Type B pancreatic cell (in vitro differentiated cells): Measurements from ENCODE around the gene ZBTB21. TPM values are rescaled to one million over a fixed set of nuclear protein-coding genes. Genes with fewer than 3 reads are reported as not detected.
A peak's percentile ranks its signal among the peaks of the same experiment; 100 is the strongest.

Experiments
- DNase-seq: peaks from one replicate; pipeline ENCODE4 v3.0.0; 2021; ENCODE audit warnings: mixed read lengths; ENCODE audit not compliant: unreplicated experiment; ENCODE audit errors: extremely low spot score
- H3K27ac Mint-ChIP-seq: 2 replicates; pipeline ENCODE4 v1.8.0; 2021; ENCODE audit warnings: mild to moderate bottlenecking, mixed read lengths
- H3K27me3 Mint-ChIP-seq: 2 replicates; pipeline ENCODE4 v1.8.0; 2021; ENCODE audit warnings: mixed read lengths
- H3K36me3 Mint-ChIP-seq: 2 replicates; pipeline ENCODE4 v1.8.0; 2021; ENCODE audit warnings: mixed read lengths
- H3K4me1 Mint-ChIP-seq: one replicate; pipeline ENCODE4 v1.8.0; 2021; ENCODE audit warnings: mixed read lengths; ENCODE audit not compliant: unreplicated experiment
- H3K4me3 Mint-ChIP-seq: 2 replicates; pipeline ENCODE4 v1.8.0; 2021; ENCODE audit warnings: mild to moderate bottlenecking, mixed read lengths
- H3K9me3 Mint-ChIP-seq: 2 replicates; pipeline ENCODE4 v1.8.0; 2021; ENCODE audit warnings: mixed read lengths
- total RNA-seq: library from RNA; stranded (reverse); gene quantifications from 2 replicates; pipeline ENCODE4 v1.2.1, GENCODE V29; 2021; ENCODE audit warnings: low replicate concordance
- TF ChIP-seq, protein P1 (sequence below): fragments of 200-600 bp; sonication (generic); conservative IDR thresholded peaks from 2 replicates; pipeline ENCODE4 v1.5.0; 2021; ENCODE audit warnings: antibody characterized with exemption, mild to moderate bottlenecking

Gene ZBTB21
- total RNA-seq, 1 donor from 2014 or later = 19.9 TPM

- Mint-ChIP-seq H3K27me3 (peaks cover 16% of the 10 kb centered on the region), H3K4me1 (peaks cover 14% of the 10 kb centered on the region), H3K4me3 (no peak overlapping the region), H3K36me3 (no peaks in the 10 kb centered on the region), H3K9me3 (no peaks in the 10 kb centered on the region), H3K27ac (no peak overlapping the region)
- no peak for DNase-seq
- TF ChIP-seq, protein P1, sequence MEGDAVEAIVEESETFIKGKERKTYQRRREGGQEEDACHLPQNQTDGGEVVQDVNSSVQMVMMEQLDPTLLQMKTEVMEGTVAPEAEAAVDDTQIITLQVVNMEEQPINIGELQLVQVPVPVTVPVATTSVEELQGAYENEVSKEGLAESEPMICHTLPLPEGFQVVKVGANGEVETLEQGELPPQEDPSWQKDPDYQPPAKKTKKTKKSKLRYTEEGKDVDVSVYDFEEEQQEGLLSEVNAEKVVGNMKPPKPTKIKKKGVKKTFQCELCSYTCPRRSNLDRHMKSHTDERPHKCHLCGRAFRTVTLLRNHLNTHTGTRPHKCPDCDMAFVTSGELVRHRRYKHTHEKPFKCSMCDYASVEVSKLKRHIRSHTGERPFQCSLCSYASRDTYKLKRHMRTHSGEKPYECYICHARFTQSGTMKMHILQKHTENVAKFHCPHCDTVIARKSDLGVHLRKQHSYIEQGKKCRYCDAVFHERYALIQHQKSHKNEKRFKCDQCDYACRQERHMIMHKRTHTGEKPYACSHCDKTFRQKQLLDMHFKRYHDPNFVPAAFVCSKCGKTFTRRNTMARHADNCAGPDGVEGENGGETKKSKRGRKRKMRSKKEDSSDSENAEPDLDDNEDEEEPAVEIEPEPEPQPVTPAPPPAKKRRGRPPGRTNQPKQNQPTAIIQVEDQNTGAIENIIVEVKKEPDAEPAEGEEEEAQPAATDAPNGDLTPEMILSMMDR = no peak
Observed at GRCh38 chr21:42017022-42017421, 6.9 kb upstream of the ZBTB21 start.

DNA sequence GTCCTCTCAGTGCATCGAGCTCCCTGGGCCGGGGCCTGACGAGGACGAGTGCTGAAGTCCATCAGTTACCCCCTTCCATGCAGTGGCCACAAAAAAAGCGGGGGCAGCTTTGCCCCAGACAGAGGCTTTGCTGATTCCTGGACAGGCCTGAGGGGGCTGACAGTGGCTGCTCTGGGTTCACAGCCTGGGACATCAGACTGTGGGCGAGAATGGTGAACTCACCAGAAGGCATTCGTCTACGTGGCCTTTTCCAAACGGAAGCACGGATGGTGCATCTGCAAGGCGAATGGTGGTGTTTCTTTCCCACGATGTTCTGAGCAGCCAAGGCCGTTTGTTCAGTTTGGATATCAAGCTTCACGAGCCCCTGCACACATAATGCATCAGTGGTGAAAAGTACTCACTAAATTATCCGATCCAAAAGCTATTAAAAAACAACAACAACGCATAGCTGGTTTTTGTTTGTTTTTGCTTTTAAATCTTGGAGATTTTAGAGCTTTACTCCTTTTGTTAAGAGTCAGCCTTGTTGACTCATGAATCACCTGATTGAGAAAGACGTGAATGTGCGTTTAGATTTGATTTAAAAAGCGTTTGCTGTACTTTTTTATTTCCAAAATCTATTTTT, 6.3 kb upstream of the ZBTB21 start:
- Mint-ChIP-seq H3K27me3 (peaks cover 16% of the 10 kb centered on the region), H3K36me3 (no peaks in the 10 kb centered on the region), H3K9me3 (no peaks in the 10 kb centered on the region), H3K27ac (no peak overlapping the region), H3K4me1 (peaks cover 8% of the 10 kb centered on the region), H3K4me3 (no peak overlapping the region)
- no peak for DNase-seq
- TF ChIP-seq, protein P1 = no peak

- no peak for DNase-seq
- H3K27me3 Mint-ChIP-seq = peaks cover 18% of the 10 kb centered on the region
- no peaks in the 10 kb centered on the region for H3K36me3 Mint-ChIP-seq
- no peaks in the 10 kb centered on the region for H3K9me3 Mint-ChIP-seq
- TF ChIP-seq, protein P1 = no peak
- no peak overlapping the region for H3K27ac Mint-ChIP-seq
- no peaks in the 10 kb centered on the region for H3K4me1 Mint-ChIP-seq
- no peak overlapping the region for H3K4me3 Mint-ChIP-seq
Observed at GRCh38 chr21:42013931-42014330, 3.8 kb upstream of the ZBTB21 start.

GRCh38 chr21:42013376-42013775, 3.2 kb upstream of the ZBTB21 start:
- DNase-seq = no peak
- Mint-ChIP-seq H3K27me3 (peaks cover 18% of the 10 kb centered on the region), H3K4me3 (peak overlapping the region; percentile 84), H3K4me1 (no peaks in the 10 kb centered on the region), H3K36me3 (no peaks in the 10 kb centered on the region), H3K27ac (peak overlapping the region; percentile 22), H3K9me3 (no peaks in the 10 kb centered on the region)
- TF ChIP-seq, protein P1 = no peak

DNA sequence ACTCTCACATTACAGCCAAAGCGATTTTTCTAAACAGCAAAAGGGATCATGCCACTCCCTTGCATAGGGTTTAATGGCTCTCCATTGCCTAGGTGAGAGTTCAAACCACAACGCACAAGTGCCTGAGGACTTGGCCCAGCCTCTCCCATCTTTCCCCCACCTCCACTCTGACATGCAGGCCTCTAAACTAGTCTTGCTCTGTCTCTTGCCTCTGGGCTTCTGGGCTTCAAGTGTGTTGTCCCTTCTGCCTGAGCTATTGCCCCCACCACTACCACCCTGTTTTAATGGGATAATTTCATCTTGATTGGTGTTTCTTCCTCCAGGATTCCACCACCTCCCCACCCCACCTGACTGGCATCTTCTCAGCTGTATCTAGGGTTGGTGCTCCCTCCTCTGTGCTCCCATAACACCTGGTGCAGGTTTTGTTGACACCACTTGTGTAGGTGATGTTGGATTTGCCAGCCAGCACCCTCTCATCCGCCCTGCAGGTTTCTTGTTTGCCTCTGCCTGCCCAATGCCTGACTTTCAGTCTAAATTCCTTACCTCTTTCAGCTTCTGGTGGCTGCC, 2.7 kb upstream of the ZBTB21 start:
- H3K4me1 Mint-ChIP-seq = peaks cover 3% of the 10 kb centered on the region
- H3K27me3 Mint-ChIP-seq = peaks cover 18% of the 10 kb centered on the region
- H3K9me3 Mint-ChIP-seq = no peaks in the 10 kb centered on the region
- peaks cover 3% of the 10 kb centered on the region for H3K36me3 Mint-ChIP-seq
- H3K27ac Mint-ChIP-seq = peak overlapping the region; percentile 74
- TF ChIP-seq, protein P1 = no peak
- peak overlapping the region; percentile 84 for H3K4me3 Mint-ChIP-seq
- no peak for DNase-seq
